Left lung (tissue), 10 donors: ENCODE measurements around the gene HDAC4. TPM values are rescaled to one million over a fixed set of nuclear protein-coding genes. Genes with fewer than 3 reads are reported as not detected.

Experiments used
- ATAC-seq: fragments of 200-7000 bp; cut with Tn5 transposase; one replicate; pipeline ENCODE4 v1.9.1; 2020; ENCODE audit warnings: moderate library complexity
- DNase-seq, 4 donors: peaks; one replicate each; pipeline ENCODE4 v3.0.0-alpha.2; 2013 to 2020
- H3K27ac ChIP-seq, 2 donors: fragments of 200-600 bp; sonication (generic) in 1 of 2; one replicate each; pipeline versions ENCODE4 v1.5.0 to v1.8.0; 2020 to 2021
- H3K27me3 ChIP-seq, 2 donors: fragments of 200-600 bp; sonication (generic) in 1 of 2; one replicate each; pipeline versions ENCODE4 v1.5.0 to v1.8.0; 2020 to 2021
- H3K36me3 ChIP-seq, 2 donors: fragments of 200-600 bp; sonication (generic) in 1 of 2; one replicate each; pipeline versions ENCODE4 v1.5.0 to v1.8.0; 2020 to 2021
- H3K4me1 ChIP-seq, 2 donors: fragments of 200-600 bp; one replicate each; pipeline ENCODE4 v1.8.0; 2021
- H3K4me3 ChIP-seq, 2 donors: fragments of 200-600 bp; sonication (generic) in 1 of 2; one replicate each; pipeline versions ENCODE4 v1.5.0 to v1.8.0; 2020 to 2021; ENCODE audit warnings: mild to moderate bottlenecking in 1 of 2
- H3K9me3 ChIP-seq, 2 donors: fragments of 200-600 bp; sonication (generic) in 1 of 2; one replicate each; pipeline versions ENCODE4 v1.5.0 to v1.8.0; 2020 to 2021
- intact Hi-C, 2 donors: fragments of 100-400 bp; cut with DNase I; formaldehyde crosslinking; loops; one replicate each; pipeline versions ENCODE4 v1.11.2 to v1.14.2; 2022
- polyA plus RNA-seq, 6 donors: library from polyadenylated mRNA; unstranded; fragments of 120-200 nt; gene quantifications; one replicate each; pipeline ENCODE4 v1.2.1, GENCODE V29; 2013; ENCODE audit not compliant: insufficient read length in 6 of 6
- total RNA-seq, 2 donors: library from RNA; stranded (reverse); fragmentation: NEBNext Ultra II Directional; extraction: Animal tissue kit (Norgen Biotek cat#: 25700); gene quantifications; one replicate each; pipeline ENCODE4 v1.2.1, GENCODE V29; 2021
- TF ChIP-seq, protein P1 (sequence below), 2 donors: fragments of 200-600 bp; sonication (generic) in 1 of 2; IDR thresholded peaks; one replicate each; pipeline versions ENCODE4 v1.5.0 to v1.8.0; 2021; ENCODE audit warnings: antibody characterized with exemption in 2 of 2
- donor health status: DM: no; HTN: yes; CAD: no.
- donor health status: DM: no; HTN: no; CAD: no.

HDAC4 gene
- total and polyA plus RNA-seq, 8 donors: 9.9 to 36.8 (median 12.8) TPM

DNA sequence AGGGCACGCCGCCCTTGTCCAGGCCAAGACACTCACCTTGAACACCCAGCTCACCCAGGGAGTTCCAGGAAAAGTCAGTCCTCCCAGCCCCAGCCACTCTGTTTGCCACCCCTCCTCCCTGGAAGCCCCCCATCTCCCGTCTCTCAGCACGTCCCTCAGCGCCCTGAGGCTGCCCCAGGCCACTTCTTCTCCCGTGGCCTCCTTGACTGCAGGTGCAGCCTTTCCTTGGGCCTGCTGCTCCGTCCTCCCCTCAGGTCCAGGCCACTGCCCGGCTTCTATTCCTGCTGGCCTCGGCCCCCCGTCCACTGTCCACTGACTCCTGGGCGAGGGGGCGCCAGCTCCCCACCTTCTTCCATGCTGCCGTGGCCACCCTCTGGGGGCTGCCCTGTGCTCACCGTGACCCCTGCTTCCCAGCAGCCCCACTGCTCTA lies 239.1 kb downstream of the HDAC4 start:
- Histone ChIP-seq H3K9me3 (no peaks in the 10 kb centered on the region), H3K36me3 (peaks cover 0 to 56% of the 10 kb centered on the region in 2 donors), H3K27me3 (no peaks in the 10 kb centered on the region), H3K4me3 (no peak overlapping the region), H3K4me1 (peaks cover 0 to 9% of the 10 kb centered on the region in 2 donors), H3K27ac (no peak overlapping the region)
- intact Hi-C loops: no loop called here
- TF ChIP-seq, protein P1, sequence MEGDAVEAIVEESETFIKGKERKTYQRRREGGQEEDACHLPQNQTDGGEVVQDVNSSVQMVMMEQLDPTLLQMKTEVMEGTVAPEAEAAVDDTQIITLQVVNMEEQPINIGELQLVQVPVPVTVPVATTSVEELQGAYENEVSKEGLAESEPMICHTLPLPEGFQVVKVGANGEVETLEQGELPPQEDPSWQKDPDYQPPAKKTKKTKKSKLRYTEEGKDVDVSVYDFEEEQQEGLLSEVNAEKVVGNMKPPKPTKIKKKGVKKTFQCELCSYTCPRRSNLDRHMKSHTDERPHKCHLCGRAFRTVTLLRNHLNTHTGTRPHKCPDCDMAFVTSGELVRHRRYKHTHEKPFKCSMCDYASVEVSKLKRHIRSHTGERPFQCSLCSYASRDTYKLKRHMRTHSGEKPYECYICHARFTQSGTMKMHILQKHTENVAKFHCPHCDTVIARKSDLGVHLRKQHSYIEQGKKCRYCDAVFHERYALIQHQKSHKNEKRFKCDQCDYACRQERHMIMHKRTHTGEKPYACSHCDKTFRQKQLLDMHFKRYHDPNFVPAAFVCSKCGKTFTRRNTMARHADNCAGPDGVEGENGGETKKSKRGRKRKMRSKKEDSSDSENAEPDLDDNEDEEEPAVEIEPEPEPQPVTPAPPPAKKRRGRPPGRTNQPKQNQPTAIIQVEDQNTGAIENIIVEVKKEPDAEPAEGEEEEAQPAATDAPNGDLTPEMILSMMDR (IDR thresholded peaks at IDR 0.05): no peak
- DNase-seq: peak in 2 of 4 donors; percentile 24 to 61
- no peak for ATAC-seq

DNA sequence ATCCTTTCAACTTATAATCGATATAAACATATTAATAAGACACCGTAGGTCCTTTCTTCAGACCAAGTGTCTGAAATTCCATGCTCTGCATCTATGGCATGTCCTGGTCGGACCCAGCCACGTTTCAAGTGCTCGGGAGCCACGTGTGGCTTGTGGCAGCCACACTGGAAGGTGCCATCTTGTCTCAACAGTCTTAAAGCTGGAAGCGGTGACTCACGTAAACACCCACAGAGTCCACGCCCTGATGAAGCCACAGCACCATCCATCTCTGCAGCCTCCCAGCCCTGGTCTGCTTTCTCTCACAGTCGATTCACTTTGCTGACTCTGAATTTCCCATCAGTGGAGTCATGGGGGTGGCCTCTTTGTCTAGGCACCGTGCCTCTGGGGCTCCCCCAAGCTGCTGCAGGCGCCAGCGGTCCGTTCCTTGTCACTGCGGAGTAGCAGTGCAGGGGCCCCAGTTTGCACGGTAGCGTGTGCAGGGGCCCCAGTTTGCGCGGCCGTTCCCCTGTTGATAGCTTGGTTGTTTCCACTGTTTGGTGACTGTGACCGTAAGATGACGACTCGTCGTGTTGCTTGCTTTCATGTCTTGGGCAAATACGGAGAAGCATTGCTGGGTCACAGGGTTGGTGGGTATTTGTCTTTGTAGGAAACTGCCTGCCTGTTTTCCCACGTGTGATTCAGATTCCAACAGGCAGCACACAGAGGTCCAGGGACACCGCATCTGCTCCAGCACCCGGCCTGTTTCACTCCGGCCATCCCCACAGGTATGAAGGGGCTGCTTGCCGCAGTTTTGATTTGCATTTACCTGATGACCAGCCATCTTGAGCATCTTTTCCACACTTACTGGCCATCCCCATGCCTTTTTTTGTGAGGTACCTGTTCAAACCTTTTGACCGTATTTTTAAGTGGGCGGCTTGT lies 240.3 kb downstream of the HDAC4 start:
- H3K36me3 ChIP-seq: peaks cover 0 to 61% of the 10 kb centered on the region in 2 donors

DNA sequence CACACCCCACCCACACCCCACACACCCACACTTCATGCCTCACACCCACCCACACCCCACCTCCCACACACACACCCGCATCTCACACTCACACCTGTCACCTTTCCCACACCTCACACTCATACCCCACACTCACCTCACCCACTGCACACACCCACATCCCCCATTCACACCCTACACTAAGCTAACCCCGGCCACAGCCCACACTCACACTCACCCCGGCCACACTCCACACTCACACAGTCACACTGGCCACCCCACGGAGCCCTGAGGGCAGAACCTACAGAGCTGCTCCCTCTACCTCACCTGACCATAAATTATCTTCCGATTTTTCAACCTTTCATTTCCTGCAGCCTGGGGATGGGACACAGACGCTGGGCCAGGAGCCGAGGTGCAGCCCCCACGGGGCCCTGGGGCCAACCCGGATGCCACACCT lies 241.3 kb downstream of the HDAC4 start:
- Histone ChIP-seq H3K4me3 (no peak overlapping the region), H3K27me3 (no peaks in the 10 kb centered on the region), H3K4me1 (peaks cover 0 to 3% of the 10 kb centered on the region in 2 donors), H3K36me3 (peaks cover 0 to 71% of the 10 kb centered on the region in 2 donors), H3K9me3 (no peaks in the 10 kb centered on the region), H3K27ac (no peak overlapping the region)
- DNase-seq: peak in 2 of 4 donors; percentile 8 to 27
- no peak for ATAC-seq
- TF ChIP-seq, protein P1 (IDR thresholded peaks at IDR 0.05): no peak
- intact Hi-C loops: no loop called here

More for the DNA sequence above, 240.3 kb downstream of the HDAC4 start:
- H3K4me3 ChIP-seq: no peak overlapping the region
- peaks cover 0 to 9% of the 10 kb centered on the region in 2 donors for H3K4me1 ChIP-seq
- intact Hi-C loops: no loop called here
- DNase-seq (peak in 2 of 4 donors; percentile 25 to 41), ATAC-seq (no peak)
- H3K27ac ChIP-seq: no peak overlapping the region
- TF ChIP-seq, protein P1 (IDR thresholded peaks at IDR 0.05): no peak
- H3K27me3 ChIP-seq: no peaks in the 10 kb centered on the region
- H3K9me3 ChIP-seq: no peaks in the 10 kb centered on the region

DNA sequence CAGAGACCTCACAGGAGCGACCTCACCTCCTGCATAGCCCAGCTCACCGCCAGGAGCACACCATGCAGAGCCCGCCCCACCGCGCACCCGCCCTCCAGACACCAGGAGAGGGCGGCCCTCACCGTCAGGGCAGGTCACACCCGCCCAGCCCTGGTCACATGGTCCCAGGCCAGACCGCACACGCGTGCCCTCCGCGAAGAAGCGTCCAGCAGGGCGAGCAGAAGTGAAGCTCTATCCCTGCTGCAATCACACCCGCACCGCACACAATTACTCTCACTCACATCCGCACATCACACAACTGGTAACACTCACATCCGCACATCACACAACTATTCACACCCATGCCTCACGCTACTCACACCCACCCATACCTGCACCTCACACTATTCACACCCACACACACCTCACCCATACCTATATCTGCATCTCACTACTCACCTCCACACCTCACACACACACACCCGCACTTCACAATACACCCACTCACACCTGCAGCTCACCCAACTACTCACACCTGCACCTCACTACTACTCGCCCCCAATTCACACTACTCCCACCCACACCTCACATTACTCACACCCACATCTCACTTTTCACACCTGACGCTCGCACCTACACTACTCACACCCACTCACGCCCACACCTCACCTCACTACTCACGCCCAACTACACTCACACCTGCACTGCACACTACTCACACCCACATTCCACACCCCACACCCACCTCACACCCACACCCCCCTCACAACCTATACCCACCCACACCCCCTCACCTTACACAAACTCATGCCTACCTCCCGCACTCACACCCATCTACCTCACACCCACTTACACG lies 242.0 kb downstream of the HDAC4 start:
- H3K36me3 ChIP-seq: peaks cover 0 to 77% of the 10 kb centered on the region in 2 donors
- DNase-seq (peak in 2 of 4 donors; percentile 27 to 73), ATAC-seq (no peak)
- TF ChIP-seq, protein P1 (IDR thresholded peaks at IDR 0.05): no peak
- H3K27ac ChIP-seq: no peak overlapping the region
- H3K4me1 ChIP-seq: no peaks in the 10 kb centered on the region
- intact Hi-C loops: no loop called here
- H3K9me3 ChIP-seq: no peaks in the 10 kb centered on the region
- H3K4me3 ChIP-seq: no peak overlapping the region
- no peaks in the 10 kb centered on the region for H3K27me3 ChIP-seq
